Breast epithelium (tissue), 3 donors: Measurements from ENCODE around the gene ZSCAN5A.
"Not testable (repeated sequence)": the region's sequence is repeated elsewhere in the genome, so short reads cannot be mapped to it uniquely, and the experiment has no call there.

Experiments used
- POLR2A ChIP-seq: fragments of 450-650 bp; IDR thresholded peaks from one replicate; pipeline ENCODE4 v1.6.1; 2016; ENCODE audit warnings: antibody characterized with exemption, mild to moderate bottlenecking, moderate library complexity
- TF ChIP-seq, protein P1 (sequence below), 3 donors: fragments of 450-650 bp; IDR thresholded peaks; one replicate each; pipeline ENCODE4 v1.5.1; 2016 to 2017; ENCODE audit warnings: antibody characterized with exemption in 3 of 3, mild to moderate bottlenecking in 3 of 3, moderate library complexity in 3 of 3

DNA sequence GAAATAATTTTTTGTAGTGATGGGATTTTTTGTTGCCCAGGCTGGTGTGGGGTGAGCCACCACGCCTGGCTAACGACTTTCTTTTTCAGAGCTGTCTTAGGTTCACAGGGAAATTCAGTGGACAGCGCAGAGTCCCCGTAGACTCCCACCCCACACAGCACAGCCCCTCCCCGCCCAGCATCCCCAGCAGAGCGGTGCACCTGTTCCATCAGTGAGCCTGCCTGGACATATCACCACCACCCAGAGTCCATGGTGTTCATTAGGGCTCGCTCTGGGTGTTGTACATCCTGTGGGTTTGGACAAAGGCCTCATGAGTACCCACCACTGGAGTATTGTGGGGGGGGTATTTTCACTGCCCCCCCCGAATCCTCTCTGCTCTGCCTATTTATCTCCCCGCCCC lies 104.6 kb downstream of the ZSCAN5A start:
- TF ChIP-seq POLR2A = not testable (repeated sequence)
- TF ChIP-seq, protein P1, sequence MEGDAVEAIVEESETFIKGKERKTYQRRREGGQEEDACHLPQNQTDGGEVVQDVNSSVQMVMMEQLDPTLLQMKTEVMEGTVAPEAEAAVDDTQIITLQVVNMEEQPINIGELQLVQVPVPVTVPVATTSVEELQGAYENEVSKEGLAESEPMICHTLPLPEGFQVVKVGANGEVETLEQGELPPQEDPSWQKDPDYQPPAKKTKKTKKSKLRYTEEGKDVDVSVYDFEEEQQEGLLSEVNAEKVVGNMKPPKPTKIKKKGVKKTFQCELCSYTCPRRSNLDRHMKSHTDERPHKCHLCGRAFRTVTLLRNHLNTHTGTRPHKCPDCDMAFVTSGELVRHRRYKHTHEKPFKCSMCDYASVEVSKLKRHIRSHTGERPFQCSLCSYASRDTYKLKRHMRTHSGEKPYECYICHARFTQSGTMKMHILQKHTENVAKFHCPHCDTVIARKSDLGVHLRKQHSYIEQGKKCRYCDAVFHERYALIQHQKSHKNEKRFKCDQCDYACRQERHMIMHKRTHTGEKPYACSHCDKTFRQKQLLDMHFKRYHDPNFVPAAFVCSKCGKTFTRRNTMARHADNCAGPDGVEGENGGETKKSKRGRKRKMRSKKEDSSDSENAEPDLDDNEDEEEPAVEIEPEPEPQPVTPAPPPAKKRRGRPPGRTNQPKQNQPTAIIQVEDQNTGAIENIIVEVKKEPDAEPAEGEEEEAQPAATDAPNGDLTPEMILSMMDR (IDR thresholded peaks at IDR 0.05) = not testable (repeated sequence)
